ENCODE measurements around the gene DISP3.

DISP3 gene

DNA sequence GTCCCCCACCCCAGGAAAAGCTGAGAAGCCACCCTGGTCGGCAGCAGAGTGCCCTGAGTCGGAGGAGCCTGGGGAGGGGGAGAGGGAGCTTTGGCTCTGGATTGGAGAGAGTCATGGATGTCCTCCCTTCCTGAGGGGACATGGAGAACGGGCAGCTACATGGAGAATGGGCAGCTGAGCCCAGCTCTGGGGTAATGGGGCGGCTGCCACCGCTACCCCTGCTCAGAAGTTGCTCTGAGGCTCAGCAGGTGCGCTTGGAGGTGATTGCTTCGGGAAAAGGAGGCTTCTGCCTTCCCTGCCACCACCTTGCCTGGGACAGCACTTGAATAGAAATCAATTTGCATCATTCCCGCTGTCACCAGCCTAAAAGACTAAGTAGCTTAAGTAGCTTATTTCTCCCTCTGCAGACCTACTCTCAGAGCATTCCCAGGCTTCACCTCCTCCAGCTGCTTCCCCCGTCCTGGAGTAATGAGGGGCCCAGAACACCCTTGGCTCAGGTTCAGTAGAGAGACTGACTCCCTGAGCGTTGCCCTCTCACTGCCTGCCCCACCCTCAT, 8.3 kb downstream of the DISP3 start:
- DNase-seq (ENCODE audit: low read depth): no peak
- TF ChIP-seq MYC (IDR thresholded peaks at IDR 0.05; ENCODE audit: low read depth, low read length) (no peak), POLR2A (IDR thresholded peaks at IDR 0.05; ENCODE audit: extremely low read depth, insufficient read length) (no peak), CTCF (IDR thresholded peaks at IDR 0.05; ENCODE audit: low read depth, low read length) (no peak)
- TF ChIP-seq, protein P1, sequence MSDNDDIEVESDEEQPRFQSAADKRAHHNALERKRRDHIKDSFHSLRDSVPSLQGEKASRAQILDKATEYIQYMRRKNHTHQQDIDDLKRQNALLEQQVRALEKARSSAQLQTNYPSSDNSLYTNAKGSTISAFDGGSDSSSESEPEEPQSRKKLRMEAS (IDR thresholded peaks at IDR 0.05; ENCODE audit: low read depth, low read length): no peak
- no peak overlapping the region for H3K4me3 ChIP-seq (ENCODE audit: low read depth, low read length)

DNA sequence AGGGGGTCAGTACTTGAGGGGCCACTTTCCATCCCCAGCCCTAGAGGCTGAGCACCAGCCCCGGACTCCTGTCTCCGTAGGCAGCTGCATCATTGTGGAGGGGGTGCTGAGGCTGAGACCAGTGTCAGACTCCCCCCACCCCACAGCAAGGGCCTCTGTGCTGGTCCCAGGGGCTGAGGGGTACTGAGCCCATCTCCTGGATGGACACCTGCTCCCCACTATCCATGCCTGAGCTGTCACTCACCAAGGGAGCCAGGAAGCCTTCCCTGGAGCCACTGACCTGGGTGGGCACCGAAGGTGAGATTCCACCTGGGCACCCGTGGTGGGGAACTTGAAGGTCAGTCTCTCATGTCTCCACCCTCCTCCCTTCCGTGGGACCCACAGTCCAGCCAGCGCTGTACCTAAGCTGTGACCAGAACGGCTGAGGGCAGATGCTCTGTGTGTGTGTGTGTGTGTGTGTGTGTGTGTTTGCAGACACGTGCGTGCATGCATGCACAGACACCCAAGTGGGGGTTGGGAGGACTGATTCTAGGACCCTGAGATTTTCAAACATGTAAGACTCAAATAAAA, 9.3 kb downstream of the DISP3 start:
- no peak overlapping the region for H3K4me3 ChIP-seq (ENCODE audit: low read depth, low read length)
- TF ChIP-seq POLR2A (IDR thresholded peaks at IDR 0.05; ENCODE audit: extremely low read depth, insufficient read length): no peak
- TF ChIP-seq, protein P1 (IDR thresholded peaks at IDR 0.05; ENCODE audit: low read depth, low read length): no peak
- no peak for TF ChIP-seq CTCF (IDR thresholded peaks at IDR 0.05; ENCODE audit: low read depth, low read length)
- TF ChIP-seq MYC (IDR thresholded peaks at IDR 0.05; ENCODE audit: low read depth, low read length): no peak
- DNase-seq (ENCODE audit: low read depth): no peak

GRCh38 chr1:11488966-11489625, 10.1 kb downstream of the DISP3 start:
- TF ChIP-seq POLR2A (IDR thresholded peaks at IDR 0.05; ENCODE audit: extremely low read depth, insufficient read length) (no peak), CTCF (IDR thresholded peaks at IDR 0.05; ENCODE audit: low read depth, low read length) (no peak), MYC (IDR thresholded peaks at IDR 0.05; ENCODE audit: low read depth, low read length) (no peak)
- TF ChIP-seq, protein P1 (IDR thresholded peaks at IDR 0.05; ENCODE audit: low read depth, low read length): no peak
- no peak for DNase-seq (ENCODE audit: low read depth)
- no peak overlapping the region for H3K4me3 ChIP-seq (ENCODE audit: low read depth, low read length)

DNA sequence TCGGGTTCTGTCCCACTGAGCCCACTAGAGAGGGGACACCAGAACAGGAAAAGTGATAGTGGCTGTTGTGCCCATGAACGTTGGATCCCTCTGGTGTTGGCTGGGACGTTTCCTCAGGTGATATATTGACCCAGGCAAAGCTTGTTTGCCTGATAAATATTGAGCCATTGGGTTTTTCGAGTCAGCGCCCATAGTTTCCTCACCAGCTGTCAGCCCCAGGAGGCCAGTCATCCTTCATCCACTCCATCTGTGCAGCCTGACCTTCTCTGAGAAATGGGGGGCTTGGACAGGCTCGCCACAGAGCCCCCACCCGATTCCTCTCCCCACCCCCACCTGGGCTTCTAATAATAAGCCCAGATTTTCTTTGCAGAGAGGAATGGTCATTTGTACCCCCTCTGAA, 13.3 kb downstream of the DISP3 start:
- H3K4me3 ChIP-seq (ENCODE audit: low read depth, low read length): no peak overlapping the region
- no peak for DNase-seq (ENCODE audit: low read depth)
- TF ChIP-seq CTCF (IDR thresholded peaks at IDR 0.05; ENCODE audit: low read depth, low read length): no peak
- no peak for TF ChIP-seq POLR2A (IDR thresholded peaks at IDR 0.05; ENCODE audit: extremely low read depth, insufficient read length)
- TF ChIP-seq, protein P1 (IDR thresholded peaks at IDR 0.05; ENCODE audit: low read depth, low read length): no peak
- no peak for TF ChIP-seq MYC (IDR thresholded peaks at IDR 0.05; ENCODE audit: low read depth, low read length)

- H3K4me3 ChIP-seq (ENCODE audit: low read depth, low read length): no peak overlapping the region
- DNase-seq (ENCODE audit: low read depth): no peak
- TF ChIP-seq POLR2A (IDR thresholded peaks at IDR 0.05; ENCODE audit: extremely low read depth, insufficient read length): no peak
- TF ChIP-seq, protein P1 (IDR thresholded peaks at IDR 0.05; ENCODE audit: low read depth, low read length): no peak
- no peak for TF ChIP-seq CTCF (IDR thresholded peaks at IDR 0.05; ENCODE audit: low read depth, low read length)
- no peak for TF ChIP-seq MYC (IDR thresholded peaks at IDR 0.05; ENCODE audit: low read depth, low read length)
Measured at GRCh38 chr1:11493972-11494655, 15.2 kb downstream of the DISP3 start.

Measured in NB4 (cell line).